Activated CD4-positive, alpha-beta T cell treated with anti-CD3 and anti-CD28 coated beads, Interleukin-2, amount 10 ng/mL, durations not matched to agents 7 days and 5 days (primary cell): ENCODE results near the gene PTPN1. TPM values are rescaled to one million over a fixed set of nuclear protein-coding genes. Genes with fewer than 3 reads are reported as not detected.

Experiments
- CTCF ChIA-PET: fragments of 350-600 bp; sonication (Branson Sonifier 250); formaldehyde crosslinking; loops from one replicate; lab custom pipeline; 2021; ENCODE audit warnings: antibody characterized with exemption; lab: Charles Lee
- POLR2A ChIA-PET: fragments of 350-600 bp; sonication (Branson Sonifier 250); formaldehyde crosslinking; loops from one replicate; lab custom pipeline; 2021; ENCODE audit warnings: antibody characterized with exemption; lab: Charles Lee
- DNase-seq: peaks from one replicate; pipeline ENCODE4 v3.0.0-alpha.2; 2020
- H3K27ac Mint-ChIP-seq: one replicate; pipeline ENCODE4 v1.8.0; 2021; ENCODE audit warnings: mild to moderate bottlenecking, moderate library complexity, mixed read lengths
- H3K27me3 Mint-ChIP-seq: one replicate; pipeline ENCODE4 v1.8.0; 2021; ENCODE audit warnings: mixed read lengths
- H3K36me3 Mint-ChIP-seq: one replicate; pipeline ENCODE4 v1.8.0; 2021; ENCODE audit warnings: low read depth, mixed read lengths
- H3K4me1 Mint-ChIP-seq: one replicate; pipeline ENCODE4 v1.8.0; 2021; ENCODE audit warnings: mixed read lengths
- H3K4me3 Mint-ChIP-seq: one replicate; pipeline ENCODE4 v1.8.0; 2021; ENCODE audit warnings: mild to moderate bottlenecking, moderate library complexity, mixed read lengths
- H3K9me3 Mint-ChIP-seq: one replicate; pipeline ENCODE4 v1.8.0; 2021; ENCODE audit warnings: mixed read lengths
- total RNA-seq, 2 experiments: library from RNA; stranded (reverse); gene quantifications; one replicate each; pipeline ENCODE4 v1.2.3, GENCODE V29; 2021

PTPN1 gene
- total RNA-seq, 2 experiments from 2014 or later = 66.4 to 75.3 TPM

DNA sequence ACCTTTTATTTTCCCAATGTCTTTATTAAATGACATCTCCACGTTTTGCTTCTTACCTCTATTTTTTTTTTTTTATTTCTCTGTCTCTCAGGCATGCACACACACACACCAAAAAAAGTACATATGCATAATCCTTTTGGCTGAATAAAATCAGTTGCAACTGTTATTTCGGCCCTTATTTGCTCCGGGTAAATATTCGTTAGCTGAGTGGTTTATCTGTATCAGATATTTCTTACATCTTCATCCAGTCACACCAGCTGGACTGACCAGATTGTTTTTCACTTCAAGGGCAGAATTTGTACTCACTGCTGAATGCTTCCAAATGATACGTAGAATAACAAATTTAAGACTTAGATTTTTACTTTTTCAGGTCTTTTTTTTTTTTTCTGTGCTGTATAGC is 45.5 kb downstream of the PTPN1 start:
- Mint-ChIP-seq H3K4me3 (no peak overlapping the region), H3K27me3 (no peaks in the 10 kb centered on the region), H3K9me3 (no peaks in the 10 kb centered on the region), H3K36me3 (peaks cover 22% of the 10 kb centered on the region), H3K27ac (no peak overlapping the region), H3K4me1 (peaks cover 23% of the 10 kb centered on the region)
- ChIA-PET CTCF (interaction anchor here (0.6 kb wide), 1 partner anchor 17 kb away, joined by 3 read pairs; no protein-coding TSS in a partner anchor), POLR2A (interaction anchor here (0.7 kb wide), 1 partner anchor 15 kb away, joined by 4 read pairs; no protein-coding TSS in a partner anchor)
- DNase-seq = no peak

DNA sequence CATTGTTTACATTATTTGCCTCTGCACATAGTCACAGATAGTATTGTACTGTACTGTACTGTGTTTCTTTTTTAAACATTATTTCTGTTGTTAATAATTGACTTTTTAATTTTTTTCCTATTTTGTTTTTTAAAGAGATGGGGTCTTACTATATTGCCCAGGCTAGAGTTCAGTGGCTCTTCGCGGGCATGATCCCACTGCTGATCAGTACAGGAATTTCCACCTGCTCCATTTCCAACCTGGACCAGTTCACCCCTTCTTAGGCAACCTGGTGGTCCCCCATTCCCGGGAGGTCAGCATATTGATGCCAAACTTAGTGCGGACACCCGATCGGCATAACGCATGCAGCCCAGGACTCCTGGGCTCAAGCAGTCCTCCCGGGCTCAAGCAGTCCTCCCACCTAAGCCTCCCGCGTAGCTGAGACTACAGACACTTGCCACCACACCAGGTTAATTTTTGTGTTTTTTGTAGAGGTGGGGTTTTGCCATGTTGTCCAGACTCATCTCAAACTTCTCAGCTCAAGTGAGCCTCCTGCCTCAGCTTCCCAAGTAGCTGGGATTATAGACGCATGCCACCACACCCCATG is 47.5 kb downstream of the PTPN1 start:
- Mint-ChIP-seq H3K36me3 (peaks cover 35% of the 10 kb centered on the region), H3K27ac (peak overlapping the region; percentile 67), H3K4me1 (peaks cover 40% of the 10 kb centered on the region), H3K9me3 (no peaks in the 10 kb centered on the region), H3K27me3 (no peaks in the 10 kb centered on the region), H3K4me3 (no peak overlapping the region)
- CTCF ChIA-PET = interaction anchor here (0.6 to 1.1 kb wide), 5 partner anchors 8 to 163 kb away, joined by 3 to 4 read pairs (median 3); no protein-coding TSS in a partner anchor
- POLR2A ChIA-PET = no interaction called here
- DNase-seq = no peak

DNA sequence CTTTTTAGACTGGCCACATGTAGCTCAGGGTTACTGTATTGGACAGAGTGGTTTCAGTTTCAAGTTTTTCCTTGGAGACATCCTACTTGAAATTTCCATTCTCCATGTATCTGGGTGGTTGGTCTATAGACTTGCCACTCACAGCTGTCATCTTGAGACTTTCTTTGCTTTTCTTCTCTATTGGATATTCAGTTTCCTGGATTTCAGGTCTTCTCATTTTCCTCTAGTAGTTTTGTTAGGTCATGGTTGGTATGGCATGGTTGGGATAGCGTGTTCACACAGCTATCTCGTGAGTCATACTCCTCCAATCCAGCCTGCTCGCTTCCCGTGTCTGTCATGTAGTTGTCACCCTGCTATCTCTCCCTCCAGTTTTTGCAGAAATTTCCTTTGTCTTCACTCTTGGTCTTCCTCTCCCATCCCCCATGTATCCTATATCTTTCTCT is 48.3 kb downstream of the PTPN1 start:
- Mint-ChIP-seq H3K4me1 (peaks cover 46% of the 10 kb centered on the region), H3K36me3 (peaks cover 42% of the 10 kb centered on the region), H3K4me3 (no peak overlapping the region), H3K27me3 (no peaks in the 10 kb centered on the region), H3K27ac (no peak overlapping the region), H3K9me3 (no peaks in the 10 kb centered on the region)
- POLR2A ChIA-PET = no interaction called here
- CTCF ChIA-PET = interaction anchor here (0.6 to 1.1 kb wide), 3 partner anchors 9 to 438 kb away, joined by 3 to 4 read pairs (median 3); no protein-coding TSS in a partner anchor
- no peak for DNase-seq

DNA sequence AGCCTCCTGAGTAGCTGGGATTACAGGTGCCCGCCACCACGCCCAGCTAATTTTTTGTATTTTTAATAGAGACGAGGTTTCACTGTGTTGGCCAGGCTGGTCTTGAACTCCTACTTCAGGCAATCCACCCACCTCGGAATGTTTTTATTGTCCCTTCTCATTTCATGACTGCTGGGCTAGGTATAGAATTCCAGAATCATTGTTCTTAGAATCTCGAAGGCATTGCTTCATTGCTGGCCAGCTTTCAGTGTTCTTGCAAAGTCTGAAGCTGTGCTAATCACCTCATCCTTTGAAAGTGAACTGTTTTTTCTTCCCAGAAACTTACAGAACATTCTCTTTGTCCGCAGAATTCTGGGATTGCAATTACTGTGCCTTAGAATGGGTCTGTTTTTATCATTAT is 49.0 kb downstream of the PTPN1 start:
- no peak overlapping the region for H3K27ac Mint-ChIP-seq
- H3K36me3 Mint-ChIP-seq = peaks cover 46% of the 10 kb centered on the region

DNA sequence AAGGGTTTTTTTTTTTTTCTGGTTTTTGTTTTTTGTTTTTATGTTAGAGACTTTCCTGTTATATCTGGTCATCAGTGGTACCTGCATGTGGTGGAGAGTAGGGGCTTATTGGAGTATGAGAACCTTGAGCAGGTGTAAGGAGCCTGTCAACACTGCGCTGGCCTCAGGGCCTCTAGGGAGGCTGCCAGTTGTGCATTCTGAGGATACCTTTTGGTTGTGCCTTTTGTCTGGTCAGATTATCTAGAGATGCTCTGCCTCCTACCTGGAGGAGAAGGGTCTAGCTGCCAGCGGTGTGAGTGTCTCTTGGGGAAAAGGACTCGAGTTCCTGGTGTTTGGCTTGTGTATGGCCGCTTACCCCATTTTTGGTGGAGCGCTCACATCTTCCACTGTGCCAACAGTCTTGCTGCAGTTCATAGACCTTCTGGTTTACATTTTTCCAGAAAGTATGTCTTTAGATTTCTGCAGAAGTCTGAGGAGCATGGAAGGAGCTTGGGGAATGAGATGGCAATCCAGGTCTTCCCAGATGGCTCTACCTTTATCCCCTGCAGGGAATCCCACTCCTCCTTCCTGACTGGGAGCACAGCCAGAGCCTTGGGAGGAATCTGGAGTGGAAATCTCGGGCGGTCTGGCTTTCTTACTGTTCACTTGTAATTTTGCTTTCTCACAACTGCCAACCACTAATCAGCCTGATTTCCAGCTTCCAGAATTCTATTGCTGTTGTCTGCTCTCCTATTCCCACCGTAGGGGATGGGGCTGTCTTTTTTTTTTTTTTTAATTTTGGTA is 49.9 kb downstream of the PTPN1 start:
- no peak for DNase-seq
- Mint-ChIP-seq H3K27me3 (no peaks in the 10 kb centered on the region), H3K4me3 (no peak overlapping the region), H3K4me1 (peaks cover 50% of the 10 kb centered on the region), H3K9me3 (no peaks in the 10 kb centered on the region), H3K27ac (no peak overlapping the region), H3K36me3 (peaks cover 53% of the 10 kb centered on the region)
- POLR2A ChIA-PET = no interaction called here
- CTCF ChIA-PET = interaction anchor here (0.6 to 0.7 kb wide), 2 partner anchors 31 to 387 kb away, joined by 3 to 4 read pairs; no protein-coding TSS in a partner anchor

More for the DNA sequence above, 49.0 kb downstream of the PTPN1 start:
- Mint-ChIP-seq H3K9me3 (no peaks in the 10 kb centered on the region), H3K4me3 (no peak overlapping the region), H3K4me1 (peaks cover 46% of the 10 kb centered on the region), H3K27me3 (no peaks in the 10 kb centered on the region)
- no peak for DNase-seq
- POLR2A ChIA-PET = no interaction called here
- CTCF ChIA-PET = interaction anchor here (0.7 kb wide), 1 partner anchor 30 kb away, joined by 3 read pairs; no protein-coding TSS in a partner anchor

DNA sequence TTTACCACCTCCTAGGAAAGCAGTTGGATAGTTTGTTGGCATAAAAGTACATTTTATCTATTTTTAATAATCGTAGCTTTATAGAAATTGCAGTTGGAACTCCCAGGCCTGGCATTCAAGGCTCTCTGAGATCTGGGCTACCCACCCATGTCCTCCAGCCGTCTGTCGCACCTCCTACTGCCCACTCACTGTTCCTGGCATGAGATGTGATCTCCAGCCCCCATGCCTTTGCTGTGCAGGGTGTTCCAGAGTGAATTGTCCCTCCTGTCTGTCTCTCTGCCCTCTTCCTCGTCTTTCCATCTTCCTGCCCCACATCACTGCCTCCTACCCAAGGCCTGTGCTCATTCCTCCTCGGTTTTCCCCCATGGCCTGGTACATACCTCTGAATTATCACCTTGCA is 50.7 kb downstream of the PTPN1 start:
- no peak for DNase-seq
- CTCF ChIA-PET = interaction anchor here (1.2 to 2.2 kb wide), 7 partner anchors 9 to 82 kb away, joined by 3 to 7 read pairs (median 6); no protein-coding TSS in a partner anchor
- no peaks in the 10 kb centered on the region for H3K9me3 Mint-ChIP-seq
- POLR2A ChIA-PET = interaction anchor here (0.9 to 1.0 kb wide), 2 partner anchors 10 to 47 kb away, joined by 4 read pairs; no protein-coding TSS in a partner anchor
- H3K36me3 Mint-ChIP-seq = peaks cover 58% of the 10 kb centered on the region
- H3K27me3 Mint-ChIP-seq = no peaks in the 10 kb centered on the region
- peaks cover 50% of the 10 kb centered on the region for H3K4me1 Mint-ChIP-seq
- H3K27ac Mint-ChIP-seq = peak overlapping the region; percentile 37
- no peak overlapping the region for H3K4me3 Mint-ChIP-seq

DNA sequence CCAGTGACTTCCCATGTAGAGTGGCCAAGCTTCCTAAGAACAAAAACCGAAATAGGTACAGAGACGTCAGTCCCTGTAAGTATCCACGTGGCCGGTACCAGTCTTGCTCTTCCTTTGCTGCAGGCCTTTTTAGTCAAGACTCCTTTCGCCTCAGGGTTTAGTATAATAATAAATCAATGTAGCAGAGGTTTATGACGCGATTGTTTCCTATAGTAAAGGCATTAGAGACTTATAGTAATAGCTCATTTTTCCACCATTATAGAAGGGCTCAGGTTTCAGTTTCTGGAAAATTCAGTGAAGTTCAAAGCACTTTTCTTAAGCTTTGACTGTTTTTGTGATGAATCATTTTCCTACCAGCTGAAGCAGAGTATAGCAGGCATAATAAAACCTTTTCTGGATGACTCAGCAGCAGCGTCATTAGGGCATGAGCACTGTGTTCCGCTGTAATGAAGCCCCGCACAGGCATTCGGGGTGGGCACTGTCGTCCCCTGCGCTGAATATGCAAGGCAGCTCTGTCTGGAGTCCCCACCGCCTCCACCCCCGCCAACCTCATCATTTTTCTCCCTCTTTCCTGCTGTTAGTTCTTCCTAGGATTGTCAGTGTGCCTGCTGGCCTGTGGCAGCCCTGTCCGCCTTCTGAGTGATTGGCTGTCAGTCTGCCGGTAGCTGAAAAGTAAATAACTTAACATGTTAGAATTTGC is 51.3 kb downstream of the PTPN1 start:
- Mint-ChIP-seq H3K27ac (peak overlapping the region; percentile 63), H3K9me3 (no peaks in the 10 kb centered on the region), H3K4me3 (no peak overlapping the region), H3K27me3 (no peaks in the 10 kb centered on the region), H3K36me3 (peaks cover 62% of the 10 kb centered on the region), H3K4me1 (peaks cover 52% of the 10 kb centered on the region)
- CTCF ChIA-PET = interaction anchor here (0.8 to 2.2 kb wide), 12 partner anchors 9 to 83 kb away, joined by 3 to 7 read pairs (median 3); no protein-coding TSS in a partner anchor
- no peak for DNase-seq
- POLR2A ChIA-PET = interaction anchor here (0.9 to 1.0 kb wide), 2 partner anchors 9 to 48 kb away, joined by 4 read pairs; no protein-coding TSS in a partner anchor

DNA sequence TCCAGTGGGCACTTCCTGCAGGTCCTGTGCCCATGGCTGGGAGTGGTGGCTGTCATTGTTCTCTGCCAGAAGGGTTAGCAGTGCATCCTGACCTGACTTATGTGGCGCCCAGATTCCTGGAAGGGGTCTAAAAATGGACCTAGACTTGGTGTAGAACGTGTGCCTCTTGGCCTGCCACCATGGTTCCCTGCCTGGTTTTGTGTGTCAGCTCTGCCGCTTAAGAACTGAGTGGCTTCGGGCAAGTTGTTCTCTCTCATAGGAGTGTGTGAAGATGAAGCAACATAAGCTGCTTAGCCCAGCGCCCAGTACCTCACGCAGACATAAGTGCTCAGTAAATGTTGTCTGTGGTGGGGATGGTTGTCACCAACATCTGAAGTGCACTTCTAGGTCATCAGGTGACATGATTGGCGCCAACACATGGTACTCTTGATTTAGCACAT is 52.1 kb downstream of the PTPN1 start:
- DNase-seq = no peak
- ChIA-PET POLR2A (no interaction called here), CTCF (interaction anchor here (1.0 to 2.2 kb wide), 10 partner anchors 8 to 83 kb away, joined by 3 to 7 read pairs (median 3); no protein-coding TSS in a partner anchor)
- peaks cover 67% of the 10 kb centered on the region for H3K36me3 Mint-ChIP-seq
- H3K4me1 Mint-ChIP-seq = peaks cover 56% of the 10 kb centered on the region
- H3K27ac Mint-ChIP-seq = no peak overlapping the region
- no peaks in the 10 kb centered on the region for H3K9me3 Mint-ChIP-seq
- H3K27me3 Mint-ChIP-seq = no peaks in the 10 kb centered on the region
- H3K4me3 Mint-ChIP-seq = no peak overlapping the region

DNA sequence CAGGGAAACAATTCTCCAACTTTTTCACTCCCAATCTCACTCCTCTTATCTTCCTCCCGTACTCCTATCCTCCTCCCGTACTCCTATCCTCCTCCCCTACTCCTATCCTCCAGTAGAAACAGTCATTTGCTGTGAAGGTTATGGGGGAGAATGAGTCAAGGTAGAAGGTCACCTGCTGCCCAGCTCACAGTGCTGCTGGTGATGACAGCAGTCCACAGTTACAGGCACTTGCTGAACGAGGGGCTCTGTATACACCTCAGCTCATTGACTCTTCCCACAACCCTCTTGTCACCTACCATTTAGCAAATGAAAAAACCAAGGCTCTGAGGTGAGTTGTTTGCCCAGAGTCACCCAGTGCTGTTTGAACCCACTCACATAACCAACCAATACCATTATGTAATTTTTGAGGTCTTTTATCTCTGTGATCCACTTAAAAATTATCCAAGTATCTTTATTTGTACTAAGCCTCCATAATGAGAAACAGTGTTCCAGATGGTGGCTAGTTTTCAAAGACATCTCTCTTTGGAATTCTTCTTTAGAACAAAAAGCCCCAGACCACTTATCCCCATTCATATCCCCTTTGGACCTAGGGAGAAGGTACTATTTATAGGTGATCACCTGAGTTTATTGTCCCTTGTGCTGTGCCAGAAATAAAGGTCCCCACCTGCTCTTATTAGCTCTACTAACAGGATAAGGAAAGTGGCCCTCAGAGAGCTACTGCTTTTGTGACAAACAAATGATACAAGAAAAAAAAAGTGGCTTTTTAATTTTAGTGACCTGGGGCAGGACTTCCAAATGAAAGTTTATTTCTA is 53.2 kb downstream of the PTPN1 start:
- H3K27ac Mint-ChIP-seq = no peak overlapping the region
- no peaks in the 10 kb centered on the region for H3K9me3 Mint-ChIP-seq
- H3K4me3 Mint-ChIP-seq = no peak overlapping the region
- H3K36me3 Mint-ChIP-seq = peaks cover 69% of the 10 kb centered on the region
- no peak for DNase-seq
- CTCF ChIA-PET = interaction anchor here (0.8 to 2.2 kb wide), 5 partner anchors 10 to 33 kb away, joined by 3 to 7 read pairs (median 5); no protein-coding TSS in a partner anchor
- POLR2A ChIA-PET = no interaction called here
- H3K4me1 Mint-ChIP-seq = peaks cover 61% of the 10 kb centered on the region
- no peaks in the 10 kb centered on the region for H3K27me3 Mint-ChIP-seq

DNA sequence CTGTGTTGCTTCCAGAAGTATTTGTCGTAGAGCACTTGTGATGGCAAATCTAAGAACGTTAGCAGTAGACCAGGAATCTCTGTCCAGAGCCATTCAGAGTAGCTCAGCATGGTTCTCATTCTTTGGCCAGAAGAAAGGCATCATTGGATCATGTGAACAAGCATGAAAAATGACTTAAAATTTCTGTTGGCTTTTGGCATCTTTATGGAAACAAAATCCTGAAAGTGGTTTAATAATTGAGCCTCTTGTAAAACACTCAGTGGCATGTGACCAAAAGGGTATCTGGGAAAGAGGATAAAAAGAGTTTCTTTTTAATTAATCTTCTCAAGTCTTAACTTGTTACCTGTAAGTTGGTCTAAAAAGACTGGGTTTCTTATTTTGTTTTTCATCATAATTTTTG is 55.2 kb downstream of the PTPN1 start:
- Mint-ChIP-seq H3K36me3 (peaks cover 77% of the 10 kb centered on the region), H3K9me3 (no peaks in the 10 kb centered on the region), H3K27me3 (no peaks in the 10 kb centered on the region), H3K27ac (peak overlapping the region; percentile 47), H3K4me3 (no peak overlapping the region), H3K4me1 (peaks cover 64% of the 10 kb centered on the region)
- ChIA-PET CTCF (interaction anchor here (1.1 to 2.6 kb wide), 5 partner anchors 9 to 87 kb away, joined by 3 to 7 read pairs (median 4); no protein-coding TSS in a partner anchor), POLR2A (interaction anchor here (0.6 kb wide), 1 partner anchor 28 kb away, joined by 3 read pairs; no protein-coding TSS in a partner anchor)
- DNase-seq = no peak

DNA sequence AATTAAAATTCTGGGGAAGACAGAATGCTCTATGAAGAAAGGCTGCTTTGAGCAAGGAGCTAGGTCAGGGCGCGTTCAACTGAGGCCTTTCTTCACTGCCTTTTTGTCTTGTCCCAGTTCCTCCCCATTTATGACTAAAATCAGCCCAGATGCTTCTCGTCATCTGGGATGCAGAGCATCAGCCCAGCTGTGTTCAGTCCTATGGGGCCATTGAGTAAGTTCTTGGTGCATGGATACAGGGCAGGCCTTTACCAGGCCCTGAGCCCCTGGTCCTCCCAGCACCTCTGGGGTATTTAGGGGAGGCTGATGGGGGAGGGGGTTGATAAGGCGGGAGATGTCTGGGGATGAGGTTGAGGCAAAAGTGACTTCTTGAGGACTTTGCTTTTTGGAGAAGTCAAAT is 55.7 kb downstream of the PTPN1 start:
- Mint-ChIP-seq H3K4me3 (no peak overlapping the region), H3K27me3 (no peaks in the 10 kb centered on the region), H3K36me3 (peaks cover 77% of the 10 kb centered on the region), H3K27ac (peak overlapping the region; percentile 47), H3K4me1 (peaks cover 67% of the 10 kb centered on the region), H3K9me3 (no peaks in the 10 kb centered on the region)
- DNase-seq = no peak
- ChIA-PET CTCF (interaction anchor here (0.7 to 2.6 kb wide), 5 partner anchors 8 to 1464 kb away, joined by 3 to 7 read pairs (median 3); no protein-coding TSS in a partner anchor), POLR2A (no interaction called here)
